Muscle layer of colon (tissue), 2 donors: ENCODE results near the gene LAMA1.

Experiments
- H3K27ac ChIP-seq: one replicate; pipeline ENCODE4 v1.7.0; 2013; ENCODE audit warnings: low read depth, mild to moderate bottlenecking, low read length, moderate library complexity
- H3K27me3 ChIP-seq, 2 donors: one replicate each; pipeline ENCODE4 v1.7.0; 2013; ENCODE audit warnings: low read length in 2 of 2, mild to moderate bottlenecking in 2 of 2; ENCODE audit not compliant: insufficient read depth in 2 of 2, control insufficient read depth in 1 of 2
- H3K36me3 ChIP-seq: one replicate; pipeline ENCODE4 v1.7.0; 2013; ENCODE audit warnings: mild to moderate bottlenecking, low read length; ENCODE audit not compliant: insufficient read depth
- H3K4me1 ChIP-seq: one replicate; pipeline ENCODE4 v1.7.0; 2013; ENCODE audit warnings: mild to moderate bottlenecking, low read length; ENCODE audit not compliant: insufficient read depth
- H3K4me3 ChIP-seq, 2 donors: one replicate each; pipeline ENCODE4 v1.7.0; 2013; ENCODE audit warnings: low read length in 2 of 2, low read depth in 1 of 2, mild to moderate bottlenecking in 1 of 2, moderate library complexity in 1 of 2
- H3K9ac ChIP-seq: one replicate; pipeline ENCODE4 v1.7.0; 2013; ENCODE audit warnings: low read length
- H3K9me3 ChIP-seq: one replicate; pipeline ENCODE4 v1.7.0; 2013; ENCODE audit warnings: mild to moderate bottlenecking, low read length
- donor health status: abdominal sarcoma.
- donor health status: Adenocarcinoma of cecum.

The LAMA1 gene

GRCh38 chr18:7068871-7069590 lies 48.6 kb downstream of the LAMA1 start:
- no peaks in the 10 kb centered on the region for H3K9me3 ChIP-seq
- no peak overlapping the region for H3K27ac ChIP-seq
- peaks cover 10% of the 10 kb centered on the region for H3K4me1 ChIP-seq
- H3K9ac ChIP-seq, result no peak overlapping the region
- no peaks in the 10 kb centered on the region for H3K36me3 ChIP-seq
- no peak overlapping the region for H3K4me3 ChIP-seq
- H3K27me3 ChIP-seq, result no peaks in the 10 kb centered on the region

DNA sequence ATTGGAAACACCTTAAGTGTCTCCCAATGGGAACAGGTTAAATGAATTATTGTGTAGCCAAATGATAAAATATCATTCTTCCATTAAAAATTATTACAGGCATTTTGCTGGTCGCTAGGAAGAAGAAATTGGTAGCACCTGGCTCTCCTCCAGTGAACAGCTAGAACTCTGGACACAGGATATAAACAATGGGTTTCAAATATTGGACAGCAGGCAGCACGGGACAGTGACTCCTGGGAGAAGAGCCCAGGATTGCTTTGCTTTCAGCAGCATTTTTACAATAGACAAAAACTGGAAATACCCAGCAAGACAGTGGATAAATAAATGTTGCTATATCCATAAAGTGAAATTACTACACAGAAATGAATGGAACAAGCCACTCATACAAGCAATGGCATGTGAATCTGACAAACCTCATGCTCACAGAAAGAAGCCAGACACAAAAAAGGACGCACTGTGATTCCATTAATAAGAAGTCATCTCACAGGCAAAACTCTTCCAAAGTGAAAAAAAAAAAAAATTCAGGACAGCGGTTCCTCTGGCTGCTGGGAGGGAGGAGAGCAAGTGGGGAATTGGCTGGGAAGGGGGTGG lies 50.5 kb downstream of the LAMA1 start:
- Histone ChIP-seq H3K4me1 (peaks cover 10% of the 10 kb centered on the region), H3K4me3 (no peak overlapping the region), H3K36me3 (no peaks in the 10 kb centered on the region), H3K9me3 (no peaks in the 10 kb centered on the region), H3K27ac (no peak overlapping the region), H3K27me3 (no peaks in the 10 kb centered on the region), H3K9ac (no peak overlapping the region)

- Histone ChIP-seq H3K9ac (no peak overlapping the region), H3K27ac (no peak overlapping the region), H3K9me3 (no peaks in the 10 kb centered on the region), H3K27me3 (no peaks in the 10 kb centered on the region), H3K4me1 (peaks cover 10% of the 10 kb centered on the region), H3K4me3 (no peak overlapping the region), H3K36me3 (no peaks in the 10 kb centered on the region)
Measured at GRCh38 chr18:7065736-7066135, 51.9 kb downstream of the LAMA1 start.

DNA sequence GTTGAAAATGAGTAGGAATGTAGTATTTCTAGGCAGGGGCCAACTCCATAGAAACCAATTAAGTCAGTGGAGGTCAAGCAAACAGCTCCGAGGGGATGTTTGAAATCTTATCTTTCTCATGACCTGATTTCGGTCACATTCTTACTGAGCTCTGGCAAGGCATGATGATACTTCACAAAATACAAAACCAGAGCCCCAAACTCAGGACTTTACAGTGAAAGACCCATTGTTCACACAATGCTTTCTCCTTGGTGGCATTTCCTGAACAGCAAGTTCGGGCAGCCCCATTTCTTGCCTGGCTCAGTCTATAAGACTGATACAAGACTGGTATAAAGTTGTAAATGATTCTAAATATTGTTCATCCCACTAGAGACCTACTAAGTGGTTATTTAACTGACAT lies 53.3 kb downstream of the LAMA1 start:
- Histone ChIP-seq H3K9me3 (no peaks in the 10 kb centered on the region), H3K4me3 (no peak overlapping the region), H3K27ac (no peak overlapping the region), H3K9ac (no peak overlapping the region), H3K27me3 (no peaks in the 10 kb centered on the region), H3K4me1 (peaks cover 10% of the 10 kb centered on the region), H3K36me3 (no peaks in the 10 kb centered on the region)

DNA sequence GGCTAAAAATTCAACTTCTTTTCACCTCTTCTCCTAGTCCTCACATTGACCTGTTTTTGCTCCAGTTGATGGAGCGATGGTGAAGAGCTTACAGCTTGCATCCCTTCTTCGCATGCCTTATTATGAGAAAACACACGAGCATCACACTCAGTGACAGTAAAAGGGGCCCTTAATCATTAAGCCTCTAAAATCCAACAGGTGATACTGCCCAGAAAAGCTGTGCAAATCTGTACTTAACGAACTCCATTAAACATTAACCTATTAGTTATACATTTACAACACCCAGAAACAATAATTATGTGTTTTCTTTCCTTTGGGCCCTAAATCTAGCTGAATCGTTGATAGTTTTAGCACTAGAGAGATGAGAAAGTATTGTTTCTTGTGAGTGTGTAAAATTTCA lies 54.8 kb downstream of the LAMA1 start:
- H3K27ac ChIP-seq, result no peak overlapping the region
- no peaks in the 10 kb centered on the region for H3K27me3 ChIP-seq
- peaks cover 10% of the 10 kb centered on the region for H3K4me1 ChIP-seq
- no peaks in the 10 kb centered on the region for H3K9me3 ChIP-seq
- no peaks in the 10 kb centered on the region for H3K36me3 ChIP-seq
- no peak overlapping the region for H3K4me3 ChIP-seq
- H3K9ac ChIP-seq, result no peak overlapping the region

GRCh38 chr18:7062236-7062635 lies 55.4 kb downstream of the LAMA1 start:
- Histone ChIP-seq H3K4me3 (no peak overlapping the region), H3K9ac (no peak overlapping the region), H3K27ac (no peak overlapping the region), H3K27me3 (no peaks in the 10 kb centered on the region), H3K36me3 (no peaks in the 10 kb centered on the region), H3K4me1 (peaks cover 7% of the 10 kb centered on the region), H3K9me3 (no peaks in the 10 kb centered on the region)

GRCh38 chr18:7059276-7059675 lies 58.3 kb downstream of the LAMA1 start:
- Histone ChIP-seq H3K4me3 (no peak overlapping the region), H3K36me3 (no peaks in the 10 kb centered on the region), H3K27ac (no peak overlapping the region), H3K9me3 (no peaks in the 10 kb centered on the region), H3K4me1 (no peaks in the 10 kb centered on the region), H3K9ac (no peak overlapping the region), H3K27me3 (no peaks in the 10 kb centered on the region)

- H3K36me3 ChIP-seq, result no peaks in the 10 kb centered on the region
- no peaks in the 10 kb centered on the region for H3K9me3 ChIP-seq
- no peaks in the 10 kb centered on the region for H3K27me3 ChIP-seq
- no peak overlapping the region for H3K27ac ChIP-seq
- no peak overlapping the region for H3K4me3 ChIP-seq
- H3K9ac ChIP-seq, result no peak overlapping the region
- no peaks in the 10 kb centered on the region for H3K4me1 ChIP-seq
Measured at GRCh38 chr18:7056026-7056425, 61.6 kb downstream of the LAMA1 start.

GRCh38 chr18:7049951-7050350 lies 67.6 kb downstream of the LAMA1 start:
- Histone ChIP-seq H3K9me3 (no peaks in the 10 kb centered on the region), H3K4me1 (no peaks in the 10 kb centered on the region), H3K9ac (no peak overlapping the region), H3K4me3 (no peak overlapping the region), H3K36me3 (no peaks in the 10 kb centered on the region), H3K27ac (no peak overlapping the region), H3K27me3 (no peaks in the 10 kb centered on the region)

- H3K27ac ChIP-seq, result no peak overlapping the region
- no peaks in the 10 kb centered on the region for H3K36me3 ChIP-seq
- no peaks in the 10 kb centered on the region for H3K4me1 ChIP-seq
- H3K27me3 ChIP-seq, result no peaks in the 10 kb centered on the region
- H3K4me3 ChIP-seq, result no peak overlapping the region
- no peak overlapping the region for H3K9ac ChIP-seq
- H3K9me3 ChIP-seq, result no peaks in the 10 kb centered on the region
Measured at GRCh38 chr18:7048081-7048480, 69.5 kb downstream of the LAMA1 start.

DNA sequence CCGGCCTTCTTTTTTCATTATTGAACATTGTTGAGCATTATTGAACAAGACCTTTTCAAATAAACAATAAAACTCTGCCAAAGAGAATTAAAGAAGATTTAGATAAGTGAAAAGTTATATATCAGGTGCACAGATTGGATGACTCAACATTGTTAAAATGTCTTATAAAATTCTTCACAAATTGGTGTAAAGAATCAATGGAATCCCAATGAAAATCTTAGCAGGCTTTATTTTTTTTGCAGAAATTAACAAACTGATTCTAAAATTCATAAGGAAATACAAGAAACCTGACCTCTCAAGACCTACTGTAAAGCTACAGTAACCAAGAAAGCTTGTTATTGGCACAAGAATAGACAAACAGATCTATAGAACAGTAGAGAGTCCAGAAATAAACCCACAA lies 70.3 kb downstream of the LAMA1 start:
- no peaks in the 10 kb centered on the region for H3K4me1 ChIP-seq
- H3K9me3 ChIP-seq, result no peaks in the 10 kb centered on the region
- H3K36me3 ChIP-seq, result no peaks in the 10 kb centered on the region
- no peak overlapping the region for H3K27ac ChIP-seq
- H3K4me3 ChIP-seq, result no peak overlapping the region
- no peak overlapping the region for H3K9ac ChIP-seq
- no peaks in the 10 kb centered on the region for H3K27me3 ChIP-seq

GRCh38 chr18:7038330-7038851 lies 79.2 kb downstream of the LAMA1 start:
- H3K27ac ChIP-seq, result no peak overlapping the region
- no peak overlapping the region for H3K9ac ChIP-seq
- no peaks in the 10 kb centered on the region for H3K4me1 ChIP-seq
- peak overlapping the region in 1 of 2 donors; percentile 28 for H3K4me3 ChIP-seq
- H3K36me3 ChIP-seq, result no peaks in the 10 kb centered on the region
- no peaks in the 10 kb centered on the region for H3K9me3 ChIP-seq
- no peaks in the 10 kb centered on the region for H3K27me3 ChIP-seq
